NCI-H460 (cell line): ENCODE measurements around the gene MIPOL1. TPM values are rescaled to one million over a fixed set of nuclear protein-coding genes. Genes with fewer than 3 reads are reported as not detected.
"Not testable (repeated sequence)": the region's sequence is repeated elsewhere in the genome, so short reads cannot be mapped to it uniquely, and the experiment has no call there.

Experiments
- DNase-seq: peaks from one replicate; pipeline ENCODE4 v3.0.0-alpha.2; 2016; ENCODE audit warnings: low read depth; ENCODE audit errors: extremely low read depth
- total RNA-seq: library from RNA; depleted of rRNA; stranded (reverse); fragments of >200 nt; shearing (Covaris generic); gene quantifications from 2 replicates; pipeline ENCODE4 v1.2.3, GENCODE V29; 2014

Gene MIPOL1
- total RNA-seq, 1 experiment from 2014 or later = 29.7 TPM

- no peak for DNase-seq
These were observed 81.2 kb downstream of the MIPOL1 start for GRCh38 chr14:37278636-37279538.

DNA sequence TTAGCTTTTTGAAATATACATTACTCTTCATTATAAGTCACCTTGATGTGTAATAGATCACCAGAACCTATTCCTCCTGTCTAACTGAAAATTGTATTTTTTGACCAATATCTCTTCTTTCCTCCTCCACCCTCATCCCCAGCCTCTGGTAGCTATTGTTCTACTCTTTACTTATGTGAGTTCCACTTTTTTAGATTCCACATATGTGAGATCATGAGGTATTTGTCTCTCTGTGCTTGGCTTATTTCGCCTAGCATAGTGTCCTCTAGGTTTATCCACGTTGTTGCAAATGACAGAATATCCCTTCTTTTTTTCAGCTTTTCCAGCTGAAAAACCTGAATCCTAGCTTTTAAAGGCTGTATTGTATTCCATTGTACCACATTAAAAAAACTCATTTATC, 82.1 kb downstream of the MIPOL1 start:
- DNase-seq = no peak

DNA sequence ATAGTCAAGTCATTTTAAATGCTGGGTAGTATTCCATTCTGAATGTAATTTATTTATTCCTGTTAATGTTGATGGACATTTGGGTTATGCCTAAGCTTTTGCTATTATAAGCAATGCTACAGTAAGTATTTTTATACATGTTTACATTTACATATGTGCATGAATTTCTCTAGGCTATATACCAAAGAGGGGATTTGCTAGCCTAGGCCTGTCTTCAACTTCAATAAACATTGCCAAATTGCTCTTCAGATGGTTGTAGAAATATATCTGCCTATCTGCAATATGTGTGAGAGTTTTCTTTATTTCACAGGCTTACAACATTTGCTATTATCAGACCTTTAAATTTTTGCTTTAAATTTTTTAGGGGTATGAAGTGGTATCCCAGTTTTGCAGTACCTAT, 87.0 kb downstream of the MIPOL1 start:
- DNase-seq = no peak

- DNase-seq = no peak
These were observed 87.5 kb downstream of the MIPOL1 start for GRCh38 chr14:37285220-37285619.

GRCh38 chr14:37289688-37290087, 92.0 kb downstream of the MIPOL1 start:
- no peak for DNase-seq

DNA sequence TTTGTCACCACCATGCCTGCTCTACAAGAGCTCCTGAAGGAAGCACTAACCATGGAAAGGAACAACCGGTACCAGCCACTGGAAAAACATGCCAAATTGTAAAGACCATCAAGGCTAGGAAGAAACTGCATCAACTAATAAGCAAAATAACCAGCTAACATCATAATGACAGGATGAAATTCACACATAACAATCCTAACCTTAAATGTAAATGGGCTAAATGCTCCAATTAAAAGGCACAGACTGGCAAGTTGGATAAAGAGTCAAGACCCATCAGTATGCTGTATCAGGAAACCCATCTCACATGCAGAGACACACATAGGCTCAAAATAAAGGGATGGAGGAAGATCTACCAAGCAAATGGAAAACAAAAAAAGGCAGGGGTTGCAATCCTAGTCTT, 97.5 kb downstream of the MIPOL1 start:
- DNase-seq = not testable (repeated sequence)

DNA sequence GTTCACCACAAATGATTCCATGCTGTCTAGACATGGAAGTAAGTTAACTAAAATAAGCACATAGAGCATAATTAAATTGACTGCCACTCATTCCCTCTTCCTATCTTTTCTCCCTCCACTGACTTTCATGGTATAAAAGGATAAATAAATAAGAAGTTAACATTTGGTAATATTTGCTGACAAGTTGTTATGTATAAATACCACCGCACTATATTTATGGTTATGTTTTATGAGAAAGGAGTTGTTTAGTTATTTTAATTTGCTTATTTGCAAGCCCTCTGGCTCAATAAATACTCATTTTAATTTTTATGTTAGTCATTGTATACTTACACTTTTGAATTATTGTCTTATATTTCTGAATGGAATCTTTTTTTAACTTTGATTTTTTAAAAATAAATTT, 113.5 kb downstream of the MIPOL1 start:
- DNase-seq = no peak

- DNase-seq = no peak
These were observed 121.2 kb downstream of the MIPOL1 start for GRCh38 chr14:37318938-37319337.

GRCh38 chr14:37320106-37320505, 122.4 kb downstream of the MIPOL1 start:
- no peak for DNase-seq

DNA sequence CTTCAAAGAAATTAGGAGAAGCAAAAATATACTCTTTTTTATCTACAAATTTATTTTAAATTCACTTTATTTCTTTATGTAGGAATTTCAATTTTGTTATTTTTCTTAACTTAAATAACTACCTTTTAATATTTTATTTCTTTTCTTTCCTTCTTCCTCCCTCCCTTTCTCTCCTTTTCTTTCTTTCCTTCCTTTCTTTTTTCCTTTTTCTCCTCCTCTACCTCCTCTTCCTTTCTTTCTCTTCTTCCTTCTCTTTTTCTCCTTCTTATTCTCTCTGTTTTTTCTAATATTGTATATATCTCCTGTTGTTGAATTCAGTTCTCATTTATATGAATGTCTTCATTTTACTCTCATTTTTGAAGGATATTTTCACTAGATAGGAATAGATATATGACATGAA, 127.6 kb downstream of the MIPOL1 start:
- DNase-seq = no peak

- DNase-seq = no peak
These were observed 128.7 kb downstream of the MIPOL1 start for GRCh38 chr14:37326434-37326833.

- not testable (repeated sequence) for DNase-seq
These were observed 130.2 kb downstream of the MIPOL1 start for GRCh38 chr14:37327933-37328332.

- no peak for DNase-seq
These were observed 130.9 kb downstream of the MIPOL1 start for GRCh38 chr14:37328673-37329072.

DNA sequence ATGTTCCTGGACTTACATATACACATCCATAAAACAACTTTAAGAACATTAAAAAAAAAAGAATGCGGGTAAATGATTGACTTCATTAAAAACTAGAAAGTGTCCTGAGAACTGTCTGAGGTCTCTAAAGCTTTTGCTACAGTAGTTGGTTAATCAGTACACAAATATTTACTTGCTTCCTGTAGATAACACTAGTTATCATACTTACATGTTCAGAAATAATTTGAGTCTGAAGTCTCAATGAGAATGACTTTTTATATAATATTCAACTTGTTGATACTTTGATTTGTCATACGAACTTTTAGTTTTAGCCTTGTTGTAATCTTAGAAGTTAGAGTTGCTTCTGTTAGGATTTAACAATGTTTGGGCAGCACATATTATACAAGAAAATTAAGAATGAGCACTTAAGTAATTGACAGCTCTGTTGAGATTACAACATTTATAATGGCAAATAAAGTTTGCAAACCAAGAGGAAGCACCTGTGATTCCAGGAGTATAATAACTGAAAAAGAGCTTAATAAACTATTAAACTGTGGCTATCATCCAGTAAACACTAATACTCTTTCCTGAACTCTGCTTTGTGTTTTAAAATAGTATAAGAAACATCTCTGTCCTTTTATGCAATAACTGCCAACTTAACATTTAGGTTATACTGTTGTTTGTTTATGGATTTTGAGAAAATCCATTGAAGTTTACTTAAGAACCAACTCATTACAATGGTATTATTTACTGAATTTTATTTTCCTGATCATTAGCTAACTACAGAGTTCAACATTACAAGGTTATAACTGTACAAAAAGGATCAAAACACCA, 131.7 kb downstream of the MIPOL1 start:
- no peak for DNase-seq

GRCh38 chr14:37330910-37331309, 133.2 kb downstream of the MIPOL1 start:
- no peak for DNase-seq

DNA sequence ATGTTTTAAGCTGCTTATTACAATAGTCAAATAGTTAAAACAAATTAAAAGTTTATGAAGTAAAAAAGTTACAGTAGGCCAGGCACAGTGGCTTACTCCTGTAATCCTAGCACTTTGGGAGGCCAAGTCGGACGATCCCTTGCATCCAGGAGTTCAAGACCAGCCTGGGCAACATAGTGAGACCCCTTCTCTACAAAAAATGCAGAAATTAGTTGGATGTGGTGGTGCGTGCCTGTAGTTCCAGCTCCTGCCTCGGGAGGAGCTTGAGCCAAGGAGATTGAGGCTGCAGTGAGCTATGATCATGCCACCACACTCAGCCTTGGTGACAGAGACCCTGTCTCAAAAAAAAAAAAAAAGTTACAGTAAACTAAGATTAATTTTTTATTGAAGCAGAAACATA, 142.6 kb downstream of the MIPOL1 start:
- DNase-seq = peak; percentile 11

- no peak for DNase-seq
These were observed 145.8 kb downstream of the MIPOL1 start for GRCh38 chr14:37343307-37344094.

GRCh38 chr14:37363661-37364060, 165.9 kb downstream of the MIPOL1 start:
- DNase-seq = no peak

DNA sequence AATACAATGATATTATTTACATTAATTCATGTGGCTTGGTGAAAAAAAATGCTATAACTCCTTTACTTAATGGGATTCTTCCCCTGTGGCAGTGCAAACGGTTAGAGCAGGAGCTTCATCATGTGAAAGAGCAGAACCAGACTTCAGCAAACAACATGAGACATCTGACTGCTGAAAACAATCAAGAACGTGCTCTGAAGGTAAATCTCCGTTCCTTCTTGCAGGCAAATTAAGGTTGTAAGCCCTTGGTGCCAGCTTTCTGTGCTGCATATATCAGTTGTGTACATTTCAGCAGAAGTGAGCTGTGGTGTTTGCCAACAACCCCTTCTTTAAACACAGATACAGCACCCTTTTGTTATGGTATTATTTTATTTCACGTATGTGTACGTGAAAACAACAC, 171.7 kb downstream of the MIPOL1 start:
- DNase-seq = no peak

DNA sequence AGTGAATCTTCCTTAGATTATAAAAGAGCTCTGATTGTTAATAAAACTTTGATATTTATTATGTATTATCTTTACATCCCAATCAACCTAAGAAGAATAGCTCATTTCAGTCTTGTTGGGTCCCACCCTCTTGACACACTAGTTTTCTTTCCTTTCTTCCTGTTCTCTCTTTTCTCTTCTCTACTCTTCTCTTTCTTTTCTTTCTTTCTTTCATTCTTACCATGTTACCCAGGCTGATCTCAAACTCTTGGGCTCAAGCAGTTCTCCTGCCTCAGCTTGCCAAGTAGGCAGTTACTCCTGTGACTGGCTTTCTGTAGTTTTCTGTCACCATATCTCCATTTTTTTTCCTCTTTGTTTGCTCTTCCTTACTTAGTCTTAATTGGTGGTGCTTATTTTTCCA, 177.8 kb downstream of the MIPOL1 start:
- DNase-seq = no peak
